Middle frontal gyrus (tissue), 1 donor: Measurements from ENCODE around the gene SEMA3D.

Source experiments
- DNase-seq: peaks from one replicate; pipeline ENCODE4 v3.0.0-alpha.2; 2015; ENCODE audit warnings: low spot score; ENCODE audit errors: extremely low spot score

Gene SEMA3D

GRCh38 chr7:85126383-85126782 lies 60.5 kb downstream of the SEMA3D start:
- DNase-seq: no peak

- DNase-seq: no peak
Measured at GRCh38 chr7:85125651-85126131, 61.2 kb downstream of the SEMA3D start.

GRCh38 chr7:85125176-85125575 lies 61.7 kb downstream of the SEMA3D start:
- DNase-seq: no peak

- no peak for DNase-seq
Measured at GRCh38 chr7:85119934-85120333, 66.9 kb downstream of the SEMA3D start.

GRCh38 chr7:85115862-85116261 lies 71.0 kb downstream of the SEMA3D start:
- DNase-seq: no peak

- no peak for DNase-seq
Measured at GRCh38 chr7:85115006-85115405, 71.8 kb downstream of the SEMA3D start.

GRCh38 chr7:85114342-85114741 lies 72.5 kb downstream of the SEMA3D start:
- DNase-seq: no peak

GRCh38 chr7:85111761-85112160 lies 75.1 kb downstream of the SEMA3D start:
- DNase-seq: no peak

GRCh38 chr7:85106719-85107118 lies 80.1 kb downstream of the SEMA3D start:
- DNase-seq: no peak

GRCh38 chr7:85104432-85105205 lies 82.2 kb downstream of the SEMA3D start:
- no peak for DNase-seq

- DNase-seq: no peak
Measured at GRCh38 chr7:85103962-85104361, 82.9 kb downstream of the SEMA3D start.

- no peak for DNase-seq
Measured at GRCh38 chr7:85103357-85103756, 83.5 kb downstream of the SEMA3D start.

- DNase-seq: no peak
Measured at GRCh38 chr7:85102813-85103350, 84.0 kb downstream of the SEMA3D start.

- no peak for DNase-seq
Measured at GRCh38 chr7:85101347-85101746, 85.5 kb downstream of the SEMA3D start.

GRCh38 chr7:85097844-85098243 lies 89.0 kb downstream of the SEMA3D start:
- no peak for DNase-seq

GRCh38 chr7:85095806-85096205 lies 91.0 kb downstream of the SEMA3D start:
- no peak for DNase-seq

GRCh38 chr7:85095366-85095765 lies 91.5 kb downstream of the SEMA3D start:
- DNase-seq: no peak

- DNase-seq: no peak
Measured at GRCh38 chr7:85094046-85094725, 92.7 kb downstream of the SEMA3D start.

- DNase-seq: no peak
Measured at GRCh38 chr7:85091565-85091928, 95.3 kb downstream of the SEMA3D start.

- no peak for DNase-seq
Measured at GRCh38 chr7:85090919-85091564, 95.8 kb downstream of the SEMA3D start.

GRCh38 chr7:85090143-85090542 lies 96.7 kb downstream of the SEMA3D start:
- no peak for DNase-seq

- no peak for DNase-seq
Measured at GRCh38 chr7:85081846-85082245, 105.0 kb downstream of the SEMA3D start.
